GM12878 (cell line): ENCODE measurements around the gene ABCB10. TPM values are rescaled to one million over a fixed set of nuclear protein-coding genes. Genes with fewer than 3 reads are reported as not detected.

Experiments used
- CEBPB ChIP-seq, 2 experiments: fragments of 150-350 bp in 1 of 2; IDR thresholded peaks; 2 replicates each; pipeline ENCODE4 v1.6.1; 2012 to 2014; ENCODE audit warnings: low read depth in 2 of 2, low read length in 2 of 2, borderline replicate concordance in 1 of 2, inconsistent platforms in 1 of 2
- HCFC1 ChIP-seq: fragments of 150-350 bp; IDR thresholded peaks from 2 replicates; pipeline ENCODE4 v1.6.1; 2014; ENCODE audit warnings: low read length
- IKZF1 ChIP-seq: fragments of 450-650 bp; conservative IDR thresholded peaks from 2 replicates; pipeline ENCODE4 v1.6.1; 2017; ENCODE audit warnings: antibody characterized with exemption, mild to moderate bottlenecking
- JUNB ChIP-seq: IDR thresholded peaks from 2 replicates; pipeline ENCODE4 v1.6.1; 2016; ENCODE audit warnings: antibody characterized with exemption, mild to moderate bottlenecking
- NBN ChIP-seq: fragments of 450-650 bp; IDR thresholded peaks from 2 replicates; pipeline ENCODE4 v1.6.1; 2016
- NFYA ChIP-seq: IDR thresholded peaks from 2 replicates; pipeline ENCODE4 v1.6.1; 2011; ENCODE audit warnings: low read depth, mild to moderate bottlenecking, low read length, improper control_type of control experiment, borderline replicate concordance
- POLR2AphosphoS5 ChIP-seq: IDR thresholded peaks from 2 replicates; pipeline ENCODE4 v1.6.1; 2011; ENCODE audit warnings: mild to moderate bottlenecking, low read length, inconsistent platforms
- RELA ChIP-seq: fragments of 450-650 bp; IDR thresholded peaks from 2 replicates; pipeline ENCODE4 v1.8.0; 2014; ENCODE audit warnings: borderline replicate concordance; ENCODE audit not compliant: partially characterized antibody
- RUNX3 ChIP-seq: IDR thresholded peaks from 2 replicates; pipeline ENCODE4 v1.6.1; 2012; ENCODE audit warnings: low read length, inconsistent platforms
- SIN3A ChIP-seq: IDR thresholded peaks from 2 replicates; pipeline ENCODE4 v1.6.1; 2012; ENCODE audit warnings: low read depth, low read length, improper control_type of control experiment
- SIX5 ChIP-seq: IDR thresholded peaks from 2 replicates; pipeline ENCODE4 v1.6.1; 2011; ENCODE audit warnings: mild to moderate bottlenecking, low read depth, low read length, moderate library complexity; ENCODE audit not compliant: severe bottlenecking
- SMAD5 ChIP-seq: IDR thresholded peaks from 2 replicates; pipeline ENCODE4 v1.6.1; 2016; ENCODE audit warnings: antibody characterized with exemption, low read depth
- TBL1XR1 ChIP-seq: IDR thresholded peaks from 2 replicates; pipeline ENCODE4 v1.6.1; 2012; ENCODE audit warnings: low read depth, low read length, improper control_type of control experiment
- polyA plus RNA-seq, 11 experiments: library from polyadenylated mRNA; depleted of rRNA in 4 of 11; unstranded in 6 of 11; stranded (reverse) in 5 of 11; fragments of >200 nt; fragmentation: Nextera tagmentation in 4 of 11; fragmentation: Illumina TruSeq in 1 of 11; extraction: Ambion mirVana in 4 of 11; extraction: Trizol in 1 of 11; gene quantifications; 1 replicate in 1 of 11; 2 replicates in 10 of 11; pipeline versions ENCODE4 v1.2.1 to v1.2.3, GENCODE V29; 2011 to 2016; ENCODE audit warnings: inconsistent platforms in 2 of 11, missing spikeins in 2 of 11, low read depth in 1 of 11
- total RNA-seq, 4 experiments: library from RNA; depleted of rRNA in 3 of 4; stranded (reverse); fragments of >200 nt in 3 of 4; fragmentation: Illumina TruSeq in 1 of 4; extraction: Trizol in 1 of 4; gene quantifications; 2 replicates each; pipeline versions ENCODE4 v1.2.1 to v1.2.3, GENCODE V29; 2013 to 2021
- TF ChIP-seq, protein P1 (sequence below): fragments of 450-650 bp; IDR thresholded peaks from 2 replicates; pipeline ENCODE4 v1.6.1; 2017; ENCODE audit warnings: mild to moderate bottlenecking, moderate library complexity
- TF ChIP-seq, protein P2 (sequence below): fragments of 450-650 bp; IDR thresholded peaks from 2 replicates; pipeline ENCODE4 v1.6.1; 2018; ENCODE audit warnings: mild to moderate bottlenecking, low read depth, moderate library complexity; ENCODE audit not compliant: partially characterized antibody
- TF ChIP-seq, protein P3 (sequence below): fragments of 450-650 bp; IDR thresholded peaks from 2 replicates; pipeline ENCODE4 v1.6.1; 2017; ENCODE audit warnings: low read depth, mild to moderate bottlenecking, moderate library complexity
- TF ChIP-seq, protein P4 (sequence below): fragments of 450-650 bp; IDR thresholded peaks from 2 replicates; pipeline ENCODE4 v1.6.1; 2018; ENCODE audit warnings: borderline replicate concordance, mild to moderate bottlenecking; ENCODE audit not compliant: partially characterized antibody
- TF ChIP-seq, protein P5 (sequence below): IDR thresholded peaks from 2 replicates; pipeline ENCODE4 v1.6.1; 2011; ENCODE audit warnings: low read depth, mild to moderate bottlenecking, low read length, moderate library complexity, borderline replicate concordance; ENCODE audit errors: extremely low read depth

The ABCB10 gene
- total and polyA plus RNA-seq, 10 of the 15 experiments (the other 5 are each of a cell fraction or from before 2014, with no cell fraction given), result 8.0 to 30.5 (median 16.7) TPM

DNA sequence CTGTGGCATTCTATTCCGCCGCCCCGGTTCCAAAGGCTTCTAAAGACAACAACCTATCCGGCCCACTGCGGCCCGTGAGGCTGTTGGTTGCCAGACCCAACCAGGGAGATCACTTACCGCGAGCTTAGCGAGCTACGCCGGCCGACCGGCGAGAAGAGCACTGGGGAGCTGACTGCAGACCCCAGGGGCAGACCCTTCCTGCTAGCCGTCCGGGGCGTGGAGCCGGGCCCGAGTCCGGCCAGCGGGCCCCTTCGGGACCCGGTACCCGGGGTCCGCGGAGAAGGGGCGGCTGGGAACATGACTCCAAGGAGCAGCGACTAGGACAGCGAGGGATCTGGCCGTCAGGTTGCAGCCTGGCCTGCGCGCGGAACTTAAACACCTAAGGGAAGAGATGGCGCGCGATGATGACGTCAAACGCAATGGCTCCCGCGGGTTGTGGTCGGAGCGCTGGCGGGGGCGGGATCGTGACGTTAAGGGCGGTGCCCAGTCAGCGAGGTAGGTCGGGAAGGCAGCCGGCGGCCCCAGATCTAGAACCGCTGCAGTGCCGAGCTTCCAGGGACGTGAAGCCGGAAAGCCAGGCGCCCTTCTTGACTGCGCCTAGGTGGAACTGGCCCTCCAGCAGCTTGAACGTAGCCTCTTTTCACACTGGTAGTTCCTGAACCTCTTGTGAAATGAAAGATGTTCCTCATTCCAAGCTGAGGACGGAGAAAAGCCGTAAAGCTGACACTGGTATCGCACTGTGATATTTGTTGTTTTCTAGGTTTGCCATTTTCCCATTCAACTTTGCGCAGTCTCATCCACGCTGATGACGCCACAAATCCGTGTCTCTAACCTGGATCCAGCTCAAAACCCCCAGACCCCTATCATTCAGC lies 50.3 kb downstream of the ABCB10 start, which contains the start of gene NUP133 (continued):
- TF ChIP-seq, protein P1, sequence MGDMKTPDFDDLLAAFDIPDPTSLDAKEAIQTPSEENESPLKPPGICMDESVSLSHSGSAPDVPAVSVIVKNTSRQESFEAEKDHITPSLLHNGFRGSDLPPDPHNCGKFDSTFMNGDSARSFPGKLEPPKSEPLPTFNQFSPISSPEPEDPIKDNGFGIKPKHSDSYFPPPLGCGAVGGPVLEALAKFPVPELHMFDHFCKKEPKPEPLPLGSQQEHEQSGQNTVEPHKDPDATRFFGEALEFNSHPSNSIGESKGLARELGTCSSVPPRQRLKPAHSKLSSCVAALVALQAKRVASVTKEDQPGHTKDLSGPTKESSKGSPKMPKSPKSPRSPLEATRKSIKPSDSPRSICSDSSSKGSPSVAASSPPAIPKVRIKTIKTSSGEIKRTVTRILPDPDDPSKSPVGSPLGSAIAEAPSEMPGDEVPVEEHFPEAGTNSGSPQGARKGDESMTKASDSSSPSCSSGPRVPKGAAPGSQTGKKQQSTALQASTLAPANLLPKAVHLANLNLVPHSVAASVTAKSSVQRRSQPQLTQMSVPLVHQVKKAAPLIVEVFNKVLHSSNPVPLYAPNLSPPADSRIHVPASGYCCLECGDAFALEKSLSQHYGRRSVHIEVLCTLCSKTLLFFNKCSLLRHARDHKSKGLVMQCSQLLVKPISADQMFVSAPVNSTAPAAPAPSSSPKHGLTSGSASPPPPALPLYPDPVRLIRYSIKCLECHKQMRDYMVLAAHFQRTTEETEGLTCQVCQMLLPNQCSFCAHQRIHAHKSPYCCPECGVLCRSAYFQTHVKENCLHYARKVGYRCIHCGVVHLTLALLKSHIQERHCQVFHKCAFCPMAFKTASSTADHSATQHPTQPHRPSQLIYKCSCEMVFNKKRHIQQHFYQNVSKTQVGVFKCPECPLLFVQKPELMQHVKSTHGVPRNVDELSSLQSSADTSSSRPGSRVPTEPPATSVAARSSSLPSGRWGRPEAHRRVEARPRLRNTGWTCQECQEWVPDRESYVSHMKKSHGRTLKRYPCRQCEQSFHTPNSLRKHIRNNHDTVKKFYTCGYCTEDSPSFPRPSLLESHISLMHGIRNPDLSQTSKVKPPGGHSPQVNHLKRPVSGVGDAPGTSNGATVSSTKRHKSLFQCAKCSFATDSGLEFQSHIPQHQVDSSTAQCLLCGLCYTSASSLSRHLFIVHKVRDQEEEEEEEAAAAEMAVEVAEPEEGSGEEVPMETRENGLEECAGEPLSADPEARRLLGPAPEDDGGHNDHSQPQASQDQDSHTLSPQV, result no peak
- TF ChIP-seq JUNB, result no peak
- TF ChIP-seq TBL1XR1, result peak; percentile 58
- TF ChIP-seq CEBPB (IDR thresholded peaks at IDR 0.05; ENCODE audit: borderline replicate concordance in 1 of 2, low read depth in 2 of 2, low read length in 2 of 2), result no peak
- TF ChIP-seq, protein P2, sequence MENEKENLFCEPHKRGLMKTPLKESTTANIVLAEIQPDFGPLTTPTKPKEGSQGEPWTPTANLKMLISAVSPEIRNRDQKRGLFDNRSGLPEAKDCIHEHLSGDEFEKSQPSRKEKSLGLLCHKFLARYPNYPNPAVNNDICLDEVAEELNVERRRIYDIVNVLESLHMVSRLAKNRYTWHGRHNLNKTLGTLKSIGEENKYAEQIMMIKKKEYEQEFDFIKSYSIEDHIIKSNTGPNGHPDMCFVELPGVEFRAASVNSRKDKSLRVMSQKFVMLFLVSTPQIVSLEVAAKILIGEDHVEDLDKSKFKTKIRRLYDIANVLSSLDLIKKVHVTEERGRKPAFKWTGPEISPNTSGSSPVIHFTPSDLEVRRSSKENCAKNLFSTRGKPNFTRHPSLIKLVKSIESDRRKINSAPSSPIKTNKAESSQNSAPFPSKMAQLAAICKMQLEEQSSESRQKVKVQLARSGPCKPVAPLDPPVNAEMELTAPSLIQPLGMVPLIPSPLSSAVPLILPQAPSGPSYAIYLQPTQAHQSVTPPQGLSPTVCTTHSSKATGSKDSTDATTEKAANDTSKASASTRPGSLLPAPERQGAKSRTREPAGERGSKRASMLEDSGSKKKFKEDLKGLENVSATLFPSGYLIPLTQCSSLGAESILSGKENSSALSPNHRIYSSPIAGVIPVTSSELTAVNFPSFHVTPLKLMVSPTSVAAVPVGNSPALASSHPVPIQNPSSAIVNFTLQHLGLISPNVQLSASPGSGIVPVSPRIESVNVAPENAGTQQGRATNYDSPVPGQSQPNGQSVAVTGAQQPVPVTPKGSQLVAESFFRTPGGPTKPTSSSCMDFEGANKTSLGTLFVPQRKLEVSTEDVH, result peak; percentile 82
- TF ChIP-seq, protein P3, sequence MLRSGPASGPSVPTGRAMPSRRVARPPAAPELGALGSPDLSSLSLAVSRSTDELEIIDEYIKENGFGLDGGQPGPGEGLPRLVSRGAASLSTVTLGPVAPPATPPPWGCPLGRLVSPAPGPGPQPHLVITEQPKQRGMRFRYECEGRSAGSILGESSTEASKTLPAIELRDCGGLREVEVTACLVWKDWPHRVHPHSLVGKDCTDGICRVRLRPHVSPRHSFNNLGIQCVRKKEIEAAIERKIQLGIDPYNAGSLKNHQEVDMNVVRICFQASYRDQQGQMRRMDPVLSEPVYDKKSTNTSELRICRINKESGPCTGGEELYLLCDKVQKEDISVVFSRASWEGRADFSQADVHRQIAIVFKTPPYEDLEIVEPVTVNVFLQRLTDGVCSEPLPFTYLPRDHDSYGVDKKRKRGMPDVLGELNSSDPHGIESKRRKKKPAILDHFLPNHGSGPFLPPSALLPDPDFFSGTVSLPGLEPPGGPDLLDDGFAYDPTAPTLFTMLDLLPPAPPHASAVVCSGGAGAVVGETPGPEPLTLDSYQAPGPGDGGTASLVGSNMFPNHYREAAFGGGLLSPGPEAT, result peak; percentile 90
- no peak for TF ChIP-seq NFYA
- peak; percentile 15 for TF ChIP-seq SIX5
- peak; percentile 69 for TF ChIP-seq SMAD5
- TF ChIP-seq, protein P4, sequence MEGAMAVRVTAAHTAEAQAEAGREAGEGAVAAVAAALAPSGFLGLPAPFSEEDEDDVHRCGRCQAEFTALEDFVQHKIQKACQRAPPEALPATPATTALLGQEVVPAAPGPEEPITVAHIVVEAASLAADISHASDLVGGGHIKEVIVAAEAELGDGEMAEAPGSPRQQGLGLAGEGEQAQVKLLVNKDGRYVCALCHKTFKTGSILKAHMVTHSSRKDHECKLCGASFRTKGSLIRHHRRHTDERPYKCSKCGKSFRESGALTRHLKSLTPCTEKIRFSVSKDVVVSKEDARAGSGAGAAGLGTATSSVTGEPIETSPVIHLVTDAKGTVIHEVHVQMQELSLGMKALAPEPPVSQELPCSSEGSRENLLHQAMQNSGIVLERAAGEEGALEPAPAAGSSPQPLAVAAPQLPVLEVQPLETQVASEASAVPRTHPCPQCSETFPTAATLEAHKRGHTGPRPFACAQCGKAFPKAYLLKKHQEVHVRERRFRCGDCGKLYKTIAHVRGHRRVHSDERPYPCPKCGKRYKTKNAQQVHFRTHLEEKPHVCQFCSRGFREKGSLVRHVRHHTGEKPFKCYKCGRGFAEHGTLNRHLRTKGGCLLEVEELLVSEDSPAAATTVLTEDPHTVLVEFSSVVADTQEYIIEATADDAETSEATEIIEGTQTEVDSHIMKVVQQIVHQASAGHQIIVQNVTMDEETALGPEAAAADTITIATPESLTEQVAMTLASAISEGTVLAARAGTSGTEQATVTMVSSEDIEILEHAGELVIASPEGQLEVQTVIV, result peak; percentile 82
- peak; percentile 69 for TF ChIP-seq IKZF1
- TF ChIP-seq RUNX3, result peak; percentile 96
- TF ChIP-seq HCFC1, result peak; percentile 72
- TF ChIP-seq SIN3A, result peak; percentile 91
- TF ChIP-seq RELA, result no peak
- TF ChIP-seq POLR2AphosphoS5, result peak; percentile 97
- TF ChIP-seq NBN, result peak; percentile 96
- TF ChIP-seq, protein P5, sequence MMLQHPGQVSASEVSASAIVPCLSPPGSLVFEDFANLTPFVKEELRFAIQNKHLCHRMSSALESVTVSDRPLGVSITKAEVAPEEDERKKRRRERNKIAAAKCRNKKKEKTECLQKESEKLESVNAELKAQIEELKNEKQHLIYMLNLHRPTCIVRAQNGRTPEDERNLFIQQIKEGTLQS, result peak; percentile 50; the same call in 1 of the 2 replicates
